Lung (tissue), 12 donors: Measurements from ENCODE around the gene KLHL30. TPM values are rescaled to one million over a fixed set of nuclear protein-coding genes. Genes with fewer than 3 reads are reported as not detected.

Source experiments
- ATAC-seq: fragments of 200-7000 bp; cut with Tn5 transposase; one replicate; pipeline ENCODE4 v1.9.1; 2020; ENCODE audit warnings: moderate number of reproducible peaks; ENCODE audit not compliant: insufficient read depth, low FRiP score
- DNase-seq, 3 donors: peaks; one replicate each; pipeline ENCODE4 v3.0.0-alpha.2; 2013 to 2017
- H3K27ac ChIP-seq, 2 donors: one replicate each; pipeline ENCODE4 v1.5.1; 2013; ENCODE audit warnings: mild to moderate bottlenecking in 2 of 2, moderate library complexity in 2 of 2, control low read depth in 1 of 2, inconsistent platforms in 1 of 2, low read depth in 1 of 2, low read length in 1 of 2
- H3K27me3 ChIP-seq, 3 donors: one replicate each; pipeline ENCODE4 v1.5.1; 2013; ENCODE audit warnings: low read length in 2 of 3; ENCODE audit not compliant: control insufficient read depth in 3 of 3, insufficient read depth in 3 of 3
- H3K36me3 ChIP-seq, 4 donors: one replicate each; pipeline ENCODE4 v1.5.1; 2013; ENCODE audit warnings: low read length in 4 of 4, mild to moderate bottlenecking in 1 of 4, moderate library complexity in 1 of 4; ENCODE audit not compliant: control insufficient read depth in 4 of 4, insufficient read depth in 4 of 4
- H3K4me1 ChIP-seq, 5 donors: one replicate each; pipeline ENCODE4 v1.5.1; 2013; ENCODE audit warnings: low read length in 5 of 5, mild to moderate bottlenecking in 2 of 5, moderate library complexity in 1 of 5; ENCODE audit not compliant: control insufficient read depth in 5 of 5, insufficient read depth in 5 of 5
- H3K4me3 ChIP-seq: one replicate; pipeline ENCODE4 v1.5.1; 2013; ENCODE audit warnings: mild to moderate bottlenecking, control low read depth, moderate library complexity
- H3K9ac ChIP-seq, 2 donors: one replicate each; pipeline ENCODE4 v1.5.1; 2013; ENCODE audit warnings: low read length in 2 of 2, control low read depth in 1 of 2; ENCODE audit not compliant: insufficient read depth in 1 of 2
- H3K9me3 ChIP-seq, 4 donors: one replicate each; pipeline ENCODE4 v1.5.1; 2013; ENCODE audit warnings: low read length in 3 of 4, mild to moderate bottlenecking in 1 of 4, moderate library complexity in 1 of 4; ENCODE audit not compliant: control insufficient read depth in 4 of 4, insufficient read depth in 3 of 4
- WGBS, 2 donors: extraction: QIAGEN DNeasy Blood & Tissue Kit; methylation state at CpG; one replicate each; pipeline ENCODE4 v1.1.7; 2013; 5-methylcytosine and 5-hydroxymethylcytosine counted together
- polyA plus RNA-seq, 2 donors: library from polyadenylated mRNA; stranded (reverse); fragments of 200-250 nt; gene quantifications; one replicate each; pipeline ENCODE4 v1.2.1, GENCODE V29; 2013
- total RNA-seq, 2 donors: library from RNA; depleted of rRNA in 1 of 2; stranded (reverse); fragments of >200 nt in 1 of 2; gene quantifications; one replicate each; pipeline ENCODE4 v1.2.1, GENCODE V29; 2014 to 2021
- TF ChIP-seq, protein P1 (sequence below): IDR thresholded peaks from 2 replicates; pipeline ENCODE4 v1.5.1; 2012; ENCODE audit warnings: mild to moderate bottlenecking; ENCODE audit errors: control extremely low read depth, extremely low read depth
- donor health status: control.
- donor health status: control.
- donor health status: Bipolar disorder and iron deficiency.
- donor health status: healthy.
- donor health status: DM: yes; HTN: yes; CAD: no.

Gene KLHL30
- total and polyA plus RNA-seq, 4 donors, result 0.18 to 2.1 (median 0.39) TPM

DNA sequence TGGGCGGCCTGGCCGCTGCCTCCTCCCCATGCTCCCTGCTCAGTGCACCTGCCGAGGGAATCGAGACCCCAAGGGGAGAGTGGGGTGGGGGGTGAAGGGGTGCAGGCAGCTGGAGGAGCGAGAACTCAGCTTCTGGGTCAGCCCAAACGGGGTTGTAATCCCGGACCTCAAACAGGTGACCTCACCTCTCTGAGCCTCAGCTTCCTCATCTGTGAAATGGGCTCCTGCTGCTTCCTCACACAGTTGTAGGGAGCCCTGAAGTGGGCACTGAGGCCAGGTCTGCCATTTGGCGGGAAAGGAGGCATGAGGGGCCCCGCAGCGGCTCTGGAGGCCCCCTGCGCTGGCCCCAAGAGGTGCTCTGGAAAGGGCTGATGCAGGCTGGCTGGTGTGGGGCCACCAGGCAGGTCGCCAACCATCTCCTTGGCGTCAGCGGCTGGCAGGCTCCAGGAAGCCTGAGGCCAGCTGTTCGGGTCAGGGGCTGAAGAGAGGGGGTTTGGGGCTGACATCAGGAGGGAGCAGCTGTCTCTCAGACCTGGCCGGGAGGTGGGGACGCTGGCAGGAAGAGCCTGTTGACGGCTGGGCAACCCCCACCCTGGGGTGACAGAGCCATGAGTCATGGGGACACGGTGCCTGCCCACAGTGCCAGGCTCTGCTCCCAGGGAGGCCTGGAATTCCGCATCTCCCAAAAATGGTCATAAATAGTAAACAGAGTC lies 4.9 kb downstream of the KLHL30 start:
- Histone ChIP-seq H3K9me3 (no peaks in the 10 kb centered on the region), H3K4me1 (peaks cover 3 to 17% (median 7%) of the 10 kb centered on the region in 5 donors), H3K9ac (no peak overlapping the region), H3K36me3 (no peaks in the 10 kb centered on the region), H3K27ac (peak overlapping the region in 1 of 2 donors; percentile 12), H3K4me3 (no peak overlapping the region), H3K27me3 (no peaks in the 10 kb centered on the region)
- 60 to 71% methylated on average over 20 of the region's 20 CpGs for WGBS, 2 donors
- ATAC-seq (no peak), DNase-seq (no peak)
- TF ChIP-seq, protein P1, sequence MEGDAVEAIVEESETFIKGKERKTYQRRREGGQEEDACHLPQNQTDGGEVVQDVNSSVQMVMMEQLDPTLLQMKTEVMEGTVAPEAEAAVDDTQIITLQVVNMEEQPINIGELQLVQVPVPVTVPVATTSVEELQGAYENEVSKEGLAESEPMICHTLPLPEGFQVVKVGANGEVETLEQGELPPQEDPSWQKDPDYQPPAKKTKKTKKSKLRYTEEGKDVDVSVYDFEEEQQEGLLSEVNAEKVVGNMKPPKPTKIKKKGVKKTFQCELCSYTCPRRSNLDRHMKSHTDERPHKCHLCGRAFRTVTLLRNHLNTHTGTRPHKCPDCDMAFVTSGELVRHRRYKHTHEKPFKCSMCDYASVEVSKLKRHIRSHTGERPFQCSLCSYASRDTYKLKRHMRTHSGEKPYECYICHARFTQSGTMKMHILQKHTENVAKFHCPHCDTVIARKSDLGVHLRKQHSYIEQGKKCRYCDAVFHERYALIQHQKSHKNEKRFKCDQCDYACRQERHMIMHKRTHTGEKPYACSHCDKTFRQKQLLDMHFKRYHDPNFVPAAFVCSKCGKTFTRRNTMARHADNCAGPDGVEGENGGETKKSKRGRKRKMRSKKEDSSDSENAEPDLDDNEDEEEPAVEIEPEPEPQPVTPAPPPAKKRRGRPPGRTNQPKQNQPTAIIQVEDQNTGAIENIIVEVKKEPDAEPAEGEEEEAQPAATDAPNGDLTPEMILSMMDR, result no peak

- WGBS, 2 donors, result 76 to 77% methylated on average over 5 of the region's 5 CpGs
- Histone ChIP-seq H3K27me3 (no peaks in the 10 kb centered on the region), H3K36me3 (no peaks in the 10 kb centered on the region), H3K9ac (no peak overlapping the region), H3K4me1 (peaks cover 0 to 17% (median 6%) of the 10 kb centered on the region in 5 donors), H3K4me3 (no peak overlapping the region), H3K27ac (no peak overlapping the region), H3K9me3 (no peaks in the 10 kb centered on the region)
- no peak for ATAC-seq
- DNase-seq, result no peak
- TF ChIP-seq, protein P1, result no peak
These were observed 5.8 kb downstream of the KLHL30 start for GRCh38 chr2:238144262-238144661.

- TF ChIP-seq, protein P1, result no peak
- no peak for ATAC-seq
- no peak for DNase-seq
- Histone ChIP-seq H3K4me1 (peaks cover 0 to 17% (median 6%) of the 10 kb centered on the region in 5 donors), H3K36me3 (no peaks in the 10 kb centered on the region), H3K9me3 (no peaks in the 10 kb centered on the region), H3K9ac (no peak overlapping the region), H3K27ac (no peak overlapping the region), H3K4me3 (no peak overlapping the region), H3K27me3 (no peaks in the 10 kb centered on the region)
- 90 to 91% methylated on average over 12 of the region's 12 CpGs for WGBS, 2 donors
These were observed 6.6 kb downstream of the KLHL30 start for GRCh38 chr2:238145046-238145445.
